ENCODE measurements around the gene ADGRG2. TPM values are rescaled to one million over a fixed set of nuclear protein-coding genes. Genes with fewer than 3 reads are reported as not detected.

The ADGRG2 gene, protein sequence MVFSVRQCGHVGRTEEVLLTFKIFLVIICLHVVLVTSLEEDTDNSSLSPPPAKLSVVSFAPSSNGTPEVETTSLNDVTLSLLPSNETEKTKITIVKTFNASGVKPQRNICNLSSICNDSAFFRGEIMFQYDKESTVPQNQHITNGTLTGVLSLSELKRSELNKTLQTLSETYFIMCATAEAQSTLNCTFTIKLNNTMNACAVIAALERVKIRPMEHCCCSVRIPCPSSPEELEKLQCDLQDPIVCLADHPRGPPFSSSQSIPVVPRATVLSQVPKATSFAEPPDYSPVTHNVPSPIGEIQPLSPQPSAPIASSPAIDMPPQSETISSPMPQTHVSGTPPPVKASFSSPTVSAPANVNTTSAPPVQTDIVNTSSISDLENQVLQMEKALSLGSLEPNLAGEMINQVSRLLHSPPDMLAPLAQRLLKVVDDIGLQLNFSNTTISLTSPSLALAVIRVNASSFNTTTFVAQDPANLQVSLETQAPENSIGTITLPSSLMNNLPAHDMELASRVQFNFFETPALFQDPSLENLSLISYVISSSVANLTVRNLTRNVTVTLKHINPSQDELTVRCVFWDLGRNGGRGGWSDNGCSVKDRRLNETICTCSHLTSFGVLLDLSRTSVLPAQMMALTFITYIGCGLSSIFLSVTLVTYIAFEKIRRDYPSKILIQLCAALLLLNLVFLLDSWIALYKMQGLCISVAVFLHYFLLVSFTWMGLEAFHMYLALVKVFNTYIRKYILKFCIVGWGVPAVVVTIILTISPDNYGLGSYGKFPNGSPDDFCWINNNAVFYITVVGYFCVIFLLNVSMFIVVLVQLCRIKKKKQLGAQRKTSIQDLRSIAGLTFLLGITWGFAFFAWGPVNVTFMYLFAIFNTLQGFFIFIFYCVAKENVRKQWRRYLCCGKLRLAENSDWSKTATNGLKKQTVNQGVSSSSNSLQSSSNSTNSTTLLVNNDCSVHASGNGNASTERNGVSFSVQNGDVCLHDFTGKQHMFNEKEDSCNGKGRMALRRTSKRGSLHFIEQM
- 6.2 to 7.6 TPM (median 6.9 TPM) in 5 replicates for total RNA-seq (2022; extraction: Qiagen RNA extraction)

DNA sequence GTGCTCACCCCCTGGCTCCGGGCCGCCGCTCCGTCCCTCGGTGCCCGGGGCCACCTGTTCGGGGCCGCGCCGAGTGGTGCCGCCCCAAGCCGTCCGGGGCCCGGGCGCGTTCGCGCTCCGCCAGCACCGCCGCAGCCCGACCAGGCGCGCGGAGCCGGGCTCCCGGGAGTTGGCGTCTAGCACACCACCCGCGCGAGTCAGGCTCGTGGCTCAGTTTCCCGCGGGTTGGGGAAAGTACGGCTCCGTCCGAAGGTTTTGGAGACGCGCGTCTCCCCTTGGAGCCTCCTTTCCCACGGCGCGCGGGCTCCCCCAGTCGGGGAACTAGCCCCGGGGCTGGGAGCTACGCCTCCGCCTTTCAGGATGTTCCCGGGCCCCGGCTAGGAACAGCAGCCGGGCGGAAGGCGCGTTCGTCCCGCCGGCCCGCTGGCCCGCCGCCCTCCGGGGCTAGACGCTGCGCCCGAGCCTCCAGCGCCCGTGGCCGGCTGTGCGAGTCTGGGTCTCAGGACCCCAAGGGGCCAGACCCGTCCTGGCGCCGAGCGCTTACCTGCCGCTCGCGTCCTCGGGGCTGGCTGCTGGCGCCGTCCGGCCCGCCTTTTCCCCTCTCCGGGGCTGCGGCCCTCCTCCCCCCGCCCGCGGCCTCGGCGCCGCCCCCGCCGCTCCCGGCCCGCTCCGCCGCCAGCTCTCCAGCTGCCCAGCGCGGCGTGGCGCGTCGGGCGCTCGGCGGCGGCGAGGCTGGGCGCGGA, at the start of gene ADGRG2:
Gene ADGRG2, minus strand, starts transcription at position 571 of the 743 bp plus-strand sequence. CDS start 53,634 bp downstream, outside the sequence.

DNA sequence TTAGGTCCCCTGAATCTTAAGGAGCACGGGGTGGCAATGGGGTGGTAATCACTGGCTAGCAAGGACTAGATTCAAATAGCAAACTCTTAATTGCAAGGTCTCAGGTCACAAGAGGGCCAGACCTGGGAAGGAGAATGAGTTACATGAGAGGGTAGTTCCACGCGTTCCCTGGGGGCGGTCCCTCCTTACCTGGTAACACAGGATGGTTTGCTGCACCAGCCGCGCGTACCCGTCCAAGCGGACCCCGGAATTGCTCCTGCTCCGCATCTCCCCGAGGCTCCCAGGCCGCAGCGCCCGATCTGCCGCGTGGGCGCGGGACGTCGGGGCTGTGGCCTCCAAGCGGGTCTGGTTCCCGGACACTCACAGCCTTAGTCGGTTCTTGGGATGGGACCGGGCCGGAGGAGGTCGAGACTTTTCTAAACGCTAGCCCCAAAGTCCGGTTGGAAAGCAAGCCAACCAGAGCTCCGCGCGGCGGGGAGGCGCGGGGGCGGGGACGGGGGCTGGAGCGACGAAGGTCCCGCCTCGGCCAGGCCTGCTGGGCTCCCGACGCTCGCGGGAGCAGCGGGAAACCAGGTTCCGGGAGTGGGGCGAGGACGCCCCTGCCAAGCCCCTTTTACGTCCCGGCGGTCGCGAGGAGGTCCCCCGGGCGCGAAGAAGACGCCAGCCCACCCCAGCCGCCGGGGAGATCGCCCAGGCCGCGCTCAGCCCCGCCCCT, 138.4 kb downstream of the ADGRG2 start, which contains the start of gene PHKA2:
Gene PHKA2, minus strand, starts transcription at position 449 of the 715 bp plus-strand sequence. Its CDS starts 182 bp downstream, at position 267.

Other genes starting within 250 kb of the ADGRG2 start
- gene PHKA2, start 138.4 kb downstream of the ADGRG2 start, total RNA-seq (2022; extraction: Qiagen RNA extraction): 10.9 to 14.3 TPM (median 12.7 TPM) in 5 replicates
- 233 to 289 TPM (median 277 TPM) in 5 replicates for gene PDHA1, start 221.5 kb upstream of the ADGRG2 start, total RNA-seq (2022; extraction: Qiagen RNA extraction)

All from A549 treated with CORT108297 at 1 μM for 4 hours (cell line).